H1 (cell line): Measurements from ENCODE around the gene COMMD7. TPM values are rescaled to one million over a fixed set of nuclear protein-coding genes. Genes with fewer than 3 reads are reported as not detected.
A peak's percentile ranks its signal among the peaks of the same experiment; 100 is the strongest.

Source experiments
- CTCF ChIA-PET: fragments of 300-600 bp; sonication (Branson Sonifier 250); formaldehyde crosslinking; loops from one replicate; lab custom pipeline; 2021; ENCODE audit not compliant: partially characterized antibody; lab: Charles Lee
- POLR2A ChIA-PET: fragments of 300-600 bp; sonication (Branson Sonifier 250); formaldehyde crosslinking; loops from one replicate; lab custom pipeline; 2021; ENCODE audit warnings: inconsistent platforms; ENCODE audit not compliant: partially characterized antibody; lab: Charles Lee
- DNase-seq, 2 experiments: peaks; one replicate each; pipeline versions ENCODE4 v3.0.0 to v3.0.0-alpha.2; 2010 to 2022; ENCODE audit warnings: low spot score in 2 of 2, low read depth in 1 of 2, mixed read lengths in 1 of 2
- FAIRE-seq: peaks from 2 replicates; lab custom pipeline; 2011; peaks lifted over from hg19 to GRCh38; lab: Jason Lieb, UNC
- H2AFZ ChIP-seq: 2 replicates; pipeline ENCODE4 v1.8.1; 2012; ENCODE audit warnings: low read length, inconsistent platforms
- H2AK5ac ChIP-seq: 2 replicates; pipeline ENCODE4 v1.6.1; 2013; ENCODE audit warnings: low read depth, low read length
- H2BK120ac ChIP-seq: replicated peaks from 2 replicates; pipeline ENCODE3; 2013; ENCODE audit warnings: low read depth, low read length, inconsistent platforms
- H2BK12ac ChIP-seq: 2 replicates; pipeline ENCODE4 v1.6.1; 2013; ENCODE audit warnings: low read depth, low read length
- H2BK15ac ChIP-seq: 2 replicates; pipeline ENCODE4 v1.6.1; 2013; ENCODE audit warnings: low read length
- H2BK20ac ChIP-seq: 2 replicates; pipeline ENCODE4 v1.6.1; 2013; ENCODE audit warnings: low read length
- H2BK5ac ChIP-seq: 2 replicates; pipeline ENCODE4 v1.6.1; 2013; ENCODE audit warnings: low read depth, low read length
- H3K14ac ChIP-seq: 2 replicates; pipeline ENCODE4 v1.6.1; 2013; ENCODE audit warnings: inconsistent platforms; ENCODE audit not compliant: insufficient read length
- H3K18ac ChIP-seq: 2 replicates; pipeline ENCODE4 v1.6.1; 2013; ENCODE audit warnings: low read length; ENCODE audit errors: extremely low read depth
- H3K23ac ChIP-seq: 2 replicates; pipeline ENCODE4 v1.6.1; 2013; ENCODE audit warnings: inconsistent platforms; ENCODE audit not compliant: insufficient read length
- H3K23me2 ChIP-seq: 2 replicates; pipeline ENCODE4 v1.6.1; 2013; ENCODE audit warnings: low read depth, low read length
- H3K27ac ChIP-seq: 2 replicates; pipeline ENCODE4 v1.6.1; 2011; ENCODE audit warnings: low read depth, low read length, inconsistent platforms
- H3K27me3 ChIP-seq, 4 experiments: replicated peaks in 1 of 4; 1 replicate in 1 of 4; 2 replicates in 3 of 4; pipeline versions ENCODE4 v1.6.1 to v1.8.1; 2011 to 2013; ENCODE audit warnings: low read length in 3 of 4, mild to moderate bottlenecking in 3 of 4, inconsistent platforms in 2 of 4, mixed read lengths in 2 of 4, moderate library complexity in 1 of 4; ENCODE audit not compliant: control insufficient read depth in 3 of 4, insufficient read depth in 3 of 4; ENCODE audit errors: extremely low read depth in 1 of 4
- H3K36me3 ChIP-seq, 4 experiments: 2 replicates each; pipeline versions ENCODE4 v1.6.1 to v1.8.1; 2011 to 2013; ENCODE audit warnings: mild to moderate bottlenecking in 4 of 4, low read length in 3 of 4, moderate library complexity in 2 of 4, control low read depth in 1 of 4, inconsistent platforms in 1 of 4; ENCODE audit not compliant: insufficient read depth in 4 of 4, control insufficient read depth in 2 of 4
- H3K4ac ChIP-seq: replicated peaks from 2 replicates; pipeline ENCODE3; 2013; ENCODE audit warnings: low read length, low read depth, mixed read lengths, inconsistent platforms; ENCODE audit not compliant: insufficient read length
- H3K4me1 ChIP-seq, 4 experiments: replicated peaks in 1 of 4; 1 replicate in 1 of 4; 2 replicates in 3 of 4; pipeline versions ENCODE4 v1.6.1 to v1.8.1; 2011 to 2013; ENCODE audit warnings: low read length in 3 of 4, inconsistent platforms in 2 of 4, mixed read lengths in 1 of 4; ENCODE audit not compliant: insufficient read depth in 4 of 4, control insufficient read depth in 3 of 4
- H3K4me2 ChIP-seq, 2 experiments: 2 replicates each; pipeline versions ENCODE4 v1.6.1 to v1.8.1; 2011 to 2013; ENCODE audit warnings: low read depth in 2 of 2, low read length in 2 of 2, control low read depth in 1 of 2, inconsistent platforms in 1 of 2, mild to moderate bottlenecking in 1 of 2; ENCODE audit not compliant: insufficient read depth in 1 of 2
- H3K4me3 ChIP-seq, 4 experiments: fragments of 200-600, 300-600 bp in 1 of 4; sonication (generic), shearing (Covaris generic), sonication (Bioruptor Twin) in 1 of 4; 2 replicates each; pipeline versions ENCODE4 v1.5.1 to v1.8.1; 2011 to 2016; ENCODE audit warnings: low read length in 4 of 4, low read depth in 3 of 4, control low read depth in 2 of 4, inconsistent platforms in 2 of 4, mild to moderate bottlenecking in 2 of 4, mixed read lengths in 1 of 4, moderate library complexity in 1 of 4; ENCODE audit not compliant: insufficient read depth in 2 of 4; ENCODE audit errors: extremely low read depth in 1 of 4
- H3K56ac ChIP-seq: replicated peaks from 2 replicates; pipeline ENCODE3; 2013; ENCODE audit warnings: low read depth, mild to moderate bottlenecking, mixed read lengths, low read length, inconsistent platforms; ENCODE audit not compliant: insufficient read length
- H3K79me1 ChIP-seq: 2 replicates; pipeline ENCODE4 v1.6.1; 2013; ENCODE audit warnings: low read depth, low read length, control low read depth
- H3K79me2 ChIP-seq, 2 experiments: 2 replicates each; pipeline versions ENCODE4 v1.6.1 to v1.8.1; 2012 to 2013; ENCODE audit warnings: low read length in 2 of 2, mild to moderate bottlenecking in 2 of 2, inconsistent platforms in 1 of 2; ENCODE audit not compliant: insufficient read depth in 2 of 2, control insufficient read depth in 1 of 2
- H3K9ac ChIP-seq, 4 experiments: replicated peaks in 1 of 4; 1 replicate in 1 of 4; 2 replicates in 3 of 4; pipeline versions ENCODE4 v1.6.1 to v1.8.1; 2011 to 2013; ENCODE audit warnings: low read depth in 3 of 4, low read length in 3 of 4, control low read depth in 2 of 4, mild to moderate bottlenecking in 2 of 4, moderate library complexity in 2 of 4, inconsistent platforms in 1 of 4; ENCODE audit errors: extremely low read depth in 1 of 4
- H3K9me3 ChIP-seq, 2 experiments: 2 replicates each; pipeline versions ENCODE4 v1.6.1 to v1.8.1; 2012 to 2013; ENCODE audit warnings: mild to moderate bottlenecking in 2 of 2, moderate library complexity in 2 of 2, control low read depth in 1 of 2, inconsistent platforms in 1 of 2, low read depth in 1 of 2, low read length in 1 of 2, mixed read lengths in 1 of 2; ENCODE audit not compliant: insufficient read depth in 2 of 2
- H4K20me1 ChIP-seq, 2 experiments: replicated peaks in 1 of 2; 2 replicates each; pipeline versions ENCODE3 to v1.8.1; 2011 to 2013; ENCODE audit warnings: inconsistent platforms in 2 of 2, low read length in 2 of 2, mild to moderate bottlenecking in 1 of 2; ENCODE audit not compliant: insufficient read depth in 2 of 2, control insufficient read depth in 1 of 2
- H4K5ac ChIP-seq: 2 replicates; pipeline ENCODE4 v1.6.1; 2013; ENCODE audit warnings: low read length, low read depth, mixed read lengths, inconsistent platforms; ENCODE audit not compliant: insufficient read length
- H4K8ac ChIP-seq: 2 replicates; pipeline ENCODE4 v1.8.0; 2013; ENCODE audit warnings: mild to moderate bottlenecking, moderate library complexity, low read length, inconsistent platforms; ENCODE audit not compliant: insufficient read depth; ENCODE audit errors: extremely low read depth
- H4K91ac ChIP-seq: replicated peaks from 2 replicates; pipeline ENCODE3; 2013; ENCODE audit warnings: low read length, mixed read lengths, inconsistent platforms; ENCODE audit not compliant: insufficient read length
- BCL11A ChIP-seq, 2 experiments: IDR thresholded peaks; one replicate each; pipeline ENCODE4 v1.6.1; 2011; ENCODE audit warnings: low read depth in 2 of 2, low read length in 2 of 2, mild to moderate bottlenecking in 2 of 2
- BRCA1 ChIP-seq: IDR thresholded peaks from 2 replicates; pipeline ENCODE4 v1.6.1; 2012; ENCODE audit warnings: low read depth, low read length, improper control_type of control experiment
- CEBPB ChIP-seq: IDR thresholded peaks from 2 replicates; pipeline ENCODE4 v1.6.1; 2012; ENCODE audit warnings: low read depth, low read length
- EGR1 ChIP-seq: IDR thresholded peaks from 2 replicates; pipeline ENCODE4 v1.6.1; 2011; ENCODE audit warnings: low read depth, low read length, borderline replicate concordance
- GTF2F1 ChIP-seq: IDR thresholded peaks from 2 replicates; pipeline ENCODE4 v1.6.1; 2012; ENCODE audit warnings: low read depth, low read length, improper control_type of control experiment, borderline replicate concordance
- HDAC6 ChIP-seq: IDR thresholded peaks from one replicate; pipeline ENCODE4 v1.7.1; 2012; ENCODE audit warnings: low read depth, mild to moderate bottlenecking, inconsistent platforms, low read length, moderate library complexity
- SIRT6 ChIP-seq: IDR thresholded peaks from one replicate; pipeline ENCODE4 v1.7.1; 2012; ENCODE audit warnings: low read length, inconsistent platforms
- SP4 ChIP-seq: IDR thresholded peaks from 2 replicates; pipeline ENCODE4 v1.6.1; 2012; ENCODE audit warnings: low read length, inconsistent platforms
- YY1 ChIP-seq: IDR thresholded peaks from 2 replicates; pipeline ENCODE4 v1.6.1; 2011; ENCODE audit warnings: low read depth, mild to moderate bottlenecking, low read length
- whole genome bisulfite sequencing, 2 experiments: shearing (Covaris generic) in 1 of 2; methylation state at CpG; one replicate each; pipeline versions ENCODE4 v1.1.6 to v1.1.7; 2013 to 2015; ENCODE audit warnings: low lambda C conversion rate in 2 of 2, mixed read lengths in 2 of 2, inconsistent platforms in 1 of 2, low coverage in 1 of 2, missing lambda C conversion rate in 1 of 2; ENCODE audit not compliant: insufficient replicate concordance in 2 of 2, insufficient coverage in 1 of 2, insufficient read length in 1 of 2; ENCODE audit errors: extremely low coverage in 1 of 2, missing lambda C conversion rate in 1 of 2; 5-methylcytosine and 5-hydroxymethylcytosine counted together
- polyA plus RNA-seq, 7 experiments: library from polyadenylated mRNA; depleted of rRNA in 3 of 7; stranded (reverse) in 5 of 7; unstranded in 2 of 7; fragments of >200 nt in 5 of 7; fragments of 200-250 nt in 2 of 7; gene quantifications; 1 replicate in 5 of 7; 2 replicates in 1 of 7; 4 replicates in 1 of 7; pipeline versions ENCODE4 v1.2.1 to v1.2.3, GENCODE V29; 2011 to 2013; ENCODE audit warnings: missing spikeins in 2 of 7, mixed read lengths in 2 of 7
- total RNA-seq: library from RNA; stranded (reverse); fragmentation: NEBNext Ultra II Directional; extraction: Animal tissue kit (Norgen Biotek cat#: 25700); gene quantifications from 2 replicates; pipeline ENCODE4 v1.2.1, GENCODE V29; 2021

The COMMD7 gene
- total and polyA plus RNA-seq, 2 of the 8 experiments (the other 6 are each of a cell fraction or from before 2014, with no cell fraction given) = 39.4 to 48.9 TPM

GRCh38 chr20:32672394-32672981 is 70.8 kb downstream of the COMMD7 start:
- Histone ChIP-seq H3K9me3 (no peaks in the 10 kb centered on the region), H3K23ac (no peak overlapping the region), H3K56ac (no peak overlapping the region), H2BK15ac (no peak overlapping the region), H3K27ac (no peak overlapping the region), H3K9ac (no peak overlapping the region), H4K20me1 (no peaks in the 10 kb centered on the region), H2BK5ac (peak overlapping the region; percentile 28; the same call in 1 of the 2 replicates), H2BK20ac (peak overlapping the region; percentile 6; the same call in 1 of the 2 replicates), H3K23me2 (no peaks in the 10 kb centered on the region), H2AK5ac (no peak overlapping the region), H4K8ac (peak overlapping the region; percentile 72), H3K27me3 (no peaks in the 10 kb centered on the region), H2BK12ac (peak overlapping the region; percentile 63; the same call in 1 of the 2 replicates), H4K5ac (peak overlapping the region; percentile 4), H3K79me1 (no peaks in the 10 kb centered on the region), H3K4me2 (no peak overlapping the region), H3K4me3 (no peak overlapping the region), H4K91ac (peak overlapping the region; percentile 74), H2BK120ac (peak overlapping the region; percentile 15), H3K4ac (peak overlapping the region; percentile 74), H3K4me1 (peaks cover 4 to 15% (median 14%) of the 10 kb centered on the region in 4 experiments), H3K18ac (peak overlapping the region; percentile 81), H3K79me2 (peaks cover 0 to 9% of the 10 kb centered on the region in 2 experiments; a peak in 1 of 4 replicates), H3K36me3 (no peaks in the 10 kb centered on the region), H3K14ac (no peak overlapping the region), H2AFZ (no peak overlapping the region)
- WGBS, 2 experiments = 86% methylated on average over 3 of the region's 3 CpGs; no CpG with 5 or more reads in 1 of the 2 experiments
- ChIA-PET POLR2A (interaction anchor here (0.6 to 3.2 kb wide), 5 partner anchors 35 to 211 kb away, joined by 3 to 29 read pairs (median 3); partner anchors contain the start of gene DNMT3B), CTCF (interaction anchor here (0.6 to 11.9 kb wide), 14 partner anchors 8 to 321 kb away, joined by 3 to 221 read pairs (median 6); partner anchors contain the start of gene COMMD7)
- no peak for DNase-seq
- no peak for FAIRE-seq
- no peak for TF ChIP-seq GTF2F1
- TF ChIP-seq BRCA1 = no peak
- no peak for TF ChIP-seq YY1
- TF ChIP-seq SP4 = no peak
- no peak for TF ChIP-seq EGR1
- TF ChIP-seq CEBPB = peak; percentile 22; the same call in 1 of the 2 replicates
- TF ChIP-seq BCL11A (IDR thresholded peaks at IDR 0.05; ENCODE audit: low read depth in 2 of 2, low read length in 2 of 2) = no peak
- TF ChIP-seq HDAC6 = no peak
- TF ChIP-seq SIRT6 = no peak
